ENCODE data around the gene TLE2. TPM values are rescaled to one million over a fixed set of nuclear protein-coding genes. Genes with fewer than 3 reads are reported as not detected.

The TLE2 gene
- total and polyA plus RNA-seq, 9 of the 15 experiments (the other 6 are each of a cell fraction or from before 2014, with no cell fraction given): 0.35 to 13.1 (median 6.2) TPM

GRCh38 chr19:2978166-2978767 lies 50.8 kb downstream of the TLE2 start:
- Histone ChIP-seq H4K20me1 (replicated peaks; ENCODE audit: control insufficient read depth, insufficient read depth, low read length) (no peaks in the 10 kb centered on the region), H3K79me2 (ENCODE audit: control insufficient read depth, insufficient read depth, low read length) (no peaks in the 10 kb centered on the region), H3K9me1 (ENCODE audit: control insufficient read depth, insufficient read depth, low read length) (no peaks in the 10 kb centered on the region), H3K9ac (ENCODE audit: insufficient read depth in 1 of 2, low read depth in 2 of 2, low read length in 2 of 2) (peak overlapping the region; percentile 53 to 80; a peak in 3 of 4 replicates), H3K4me3 (peak overlapping the region; percentile 35; the same call in 1 of the 2 replicates), H3K9me3 (replicated peaks; ENCODE audit: control insufficient read depth, insufficient read depth, low read depth, low read length) (no peaks in the 10 kb centered on the region), H3K4me1 (replicated peaks in 1 of 2; ENCODE audit: control insufficient read depth in 2 of 2, insufficient read depth in 2 of 2, low read length in 2 of 2) (peaks cover 15 to 47% of the 10 kb centered on the region in 2 experiments), H3K4me2 (ENCODE audit: insufficient read depth, low read length) (peak overlapping the region; percentile 85), H2AFZ (ENCODE audit: low read depth, low read length) (0 out of 2 replicates have a peak overlapping the region, but pooled peaks have one; percentile 90), H3K27me3 (ENCODE audit: control insufficient read depth in 2 of 2, insufficient read depth in 2 of 2, low read length in 2 of 2) (no peaks in the 10 kb centered on the region), H3K36me3 (ENCODE audit: control insufficient read depth, insufficient read depth, low read length) (no peaks in the 10 kb centered on the region), H3K27ac (ENCODE audit: extremely low read depth, low read depth, low read length) (peak overlapping the region; percentile 73; the same call in 1 of the 3 replicates)
- in situ Hi-C loops (cut with MboI) (no loop called here), intact Hi-C loops (cut with micrococcal nuclease) (no loop called here)
- TF ChIP-seq ZNF121 (CRISPR knock-in tag; conservative IDR thresholded peaks at IDR 0.05): peak; percentile 88
- TF ChIP-seq RBM25 (IDR thresholded peaks at IDR 0.05; ENCODE audit: low read depth, low read length, severe bottlenecking): peak; percentile 54
- TF ChIP-seq ZNF212 (CRISPR knock-in tag; IDR thresholded peaks at IDR 0.05): no peak
- CTCF ChIA-PET (ENCODE audit: low intra/inter-chr PET ratio): no interaction called here
- no peak for DNase-seq (ENCODE audit: extremely low read depth in 1 of 4, low spot score in 3 of 4)
- ATAC-seq: no peak
- BruUV-seq (replicated peaks): no TSS peak
- POLR2A ChIA-PET: interaction anchor here (0.7 to 1.4 kb wide), 5 partner anchors 9 to 44 kb away, joined by 3 to 5 read pairs (median 3); no protein-coding TSS in a partner anchor
- WGBS (ENCODE audit: insufficient coverage, low coverage, missing lambda C conversion rate): 68% methylated on average over 11 of the region's 11 CpGs
- no peak for FAIRE-seq

DNA sequence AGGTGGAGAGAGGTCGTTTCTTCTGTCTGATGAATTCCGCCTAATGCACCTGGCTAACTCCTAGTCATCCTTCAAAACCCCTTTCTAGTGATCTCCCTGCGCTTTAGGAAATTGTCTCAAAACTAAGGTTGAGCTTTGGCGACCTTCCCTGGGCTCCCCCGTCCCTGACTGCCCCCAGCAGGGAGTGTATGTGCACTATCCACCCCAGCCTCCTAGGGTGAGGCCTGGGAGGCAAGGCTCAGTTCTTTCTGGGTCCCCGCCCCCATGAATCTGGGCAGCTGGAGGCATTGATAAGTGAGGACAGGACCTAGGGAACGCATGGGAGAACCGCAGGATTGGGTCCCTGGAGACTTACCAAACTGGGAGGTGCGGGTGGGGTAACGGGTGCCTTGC lies 51.3 kb downstream of the TLE2 start:
- peak overlapping the region; percentile 85 for H3K4me2 ChIP-seq (ENCODE audit: insufficient read depth, low read length)
- intact Hi-C loops (cut with micrococcal nuclease): loop anchor here (1.0 kb wide), 1 partner anchor 58 kb away; no protein-coding TSS in a partner anchor
- peak overlapping the region; percentile 73 for H3K27ac ChIP-seq (ENCODE audit: extremely low read depth, low read depth, low read length)
- H3K4me1 ChIP-seq (replicated peaks in 1 of 2; ENCODE audit: control insufficient read depth in 2 of 2, insufficient read depth in 2 of 2, low read length in 2 of 2): peaks cover 15 to 42% of the 10 kb centered on the region in 2 experiments
- no peaks in the 10 kb centered on the region for H3K9me3 ChIP-seq (replicated peaks; ENCODE audit: control insufficient read depth, insufficient read depth, low read depth, low read length)
- H4K20me1 ChIP-seq (replicated peaks; ENCODE audit: control insufficient read depth, insufficient read depth, low read length): no peaks in the 10 kb centered on the region
- ATAC-seq (peak; percentile 80), DNase-seq (ENCODE audit: extremely low read depth in 1 of 4, low spot score in 3 of 4) (peak; percentile 77 to 88 (median 86)), FAIRE-seq (peak; percentile 66)
- H3K27me3 ChIP-seq (ENCODE audit: control insufficient read depth in 2 of 2, insufficient read depth in 2 of 2, low read length in 2 of 2): no peaks in the 10 kb centered on the region
- 11% methylated on average over 10 of the region's 10 CpGs for WGBS (ENCODE audit: insufficient coverage, low coverage, missing lambda C conversion rate)
- peak overlapping the region; percentile 35 for H3K4me3 ChIP-seq
- H3K36me3 ChIP-seq (ENCODE audit: control insufficient read depth, insufficient read depth, low read length): no peaks in the 10 kb centered on the region
- ChIA-PET POLR2A (interaction anchor here (0.5 to 1.4 kb wide), 7 partner anchors 9 to 58 kb away, joined by 3 to 5 read pairs (median 3); no protein-coding TSS in a partner anchor), CTCF (ENCODE audit: low intra/inter-chr PET ratio) (no interaction called here)
- in situ Hi-C loops (cut with MboI): no loop called here
- BruUV-seq (replicated peaks): no TSS peak
- H3K9me1 ChIP-seq (ENCODE audit: control insufficient read depth, insufficient read depth, low read length): no peaks in the 10 kb centered on the region
- peak overlapping the region; percentile 53 to 80 for H3K9ac ChIP-seq (ENCODE audit: insufficient read depth in 1 of 2, low read depth in 2 of 2, low read length in 2 of 2)
- peak overlapping the region; percentile 90 for H2AFZ ChIP-seq (ENCODE audit: low read depth, low read length)
- no peaks in the 10 kb centered on the region for H3K79me2 ChIP-seq (ENCODE audit: control insufficient read depth, insufficient read depth, low read length)
- peak; percentile 33; the same call in 1 of the 2 replicates for TF ChIP-seq TEAD4 (IDR thresholded peaks at IDR 0.05; ENCODE audit: low read length)
- TF ChIP-seq TEAD4 (CRISPR knock-in tag; IDR thresholded peaks at IDR 0.05; ENCODE audit: borderline replicate concordance): no peak
- peak; percentile 27 to 42; a peak in 1 of 4 replicates for TF ChIP-seq TBL1XR1 (IDR thresholded peaks at IDR 0.05; ENCODE audit: low read length in 2 of 2)
- TF ChIP-seq NEUROD1 (IDR thresholded peaks at IDR 0.05; ENCODE audit: borderline replicate concordance, low read depth, low read length, partially characterized antibody): peak; percentile 22
- TF ChIP-seq DACH1 (IDR thresholded peaks at IDR 0.05; ENCODE audit: partially characterized antibody): peak; percentile 13
- peak; percentile 72 for TF ChIP-seq SMARCA4 (IDR thresholded peaks at IDR 0.05)
- TF ChIP-seq HDAC1 (IDR thresholded peaks at IDR 0.05): peak in 1 of 2 experiments; percentile 64; a peak in 2 of 4 replicates
- TF ChIP-seq RCOR1 (IDR thresholded peaks at IDR 0.05; ENCODE audit: borderline replicate concordance in 1 of 2, low read depth in 2 of 2, low read length in 2 of 2): peak; percentile 69 to 96
- 0 out of 2 replicates have a peak, but pooled peaks have one; percentile 8 for TF ChIP-seq ZNF384 (IDR thresholded peaks at IDR 0.05; ENCODE audit: low read depth, low read length)
- peak; percentile 1 for TF ChIP-seq CCNT2 (IDR thresholded peaks at IDR 0.05; ENCODE audit: borderline replicate concordance, extremely low read depth, insufficient read length, low read depth, low read length)
- TF ChIP-seq HMGN3 (IDR thresholded peaks at IDR 0.05; ENCODE audit: borderline replicate concordance, extremely low read depth, insufficient read length, low read depth, low read length): no peak
- TF ChIP-seq NR2C2 (CRISPR knock-in tag; IDR thresholded peaks at IDR 0.05): no peak
- peak; percentile 88 for TF ChIP-seq NR2C2 (tag; IDR thresholded peaks at IDR 0.05)
- peak; percentile 12; the same call in 1 of the 2 replicates for TF ChIP-seq KLF16 (IDR thresholded peaks at IDR 0.05)
